Activated T-helper 1 cell treated with anti-CD3 and anti-CD28 coated beads, Interleukin-2, amount 50 U/mL, for 16 hours (primary cell): Measurements from ENCODE around the gene GATA6.

ENCODE experiments used
- DNase-seq, 2 donors: peaks; one replicate each; pipeline ENCODE4 v3.0.0-alpha.2; 2020; ENCODE audit warnings: low read depth in 1 of 2, low spot score in 1 of 2

Gene GATA6

GRCh38 chr18:22169011-22169888 is at the start of gene GATA6:
Gene GATA6 (plus strand): TSS chr18:22169589. CDS start chr18:22171145, 1,556 bp downstream.
- no peak for DNase-seq

GRCh38 chr18:22124970-22125369 is 44.4 kb upstream of the GATA6 start:
- DNase-seq = no peak

- no peak for DNase-seq
Measured at GRCh38 chr18:22128954-22129353, 40.4 kb upstream of the GATA6 start.

GRCh38 chr18:22129778-22130177 is 39.6 kb upstream of the GATA6 start:
- DNase-seq = no peak

- DNase-seq = no peak
Measured at GRCh38 chr18:22132258-22132657, 37.1 kb upstream of the GATA6 start.

GRCh38 chr18:22132763-22133162 is 36.6 kb upstream of the GATA6 start:
- no peak for DNase-seq

GRCh38 chr18:22136395-22136794 is 33.0 kb upstream of the GATA6 start:
- no peak for DNase-seq

- DNase-seq = no peak
Measured at GRCh38 chr18:22141211-22141610, 28.2 kb upstream of the GATA6 start.

- DNase-seq = no peak
Measured at GRCh38 chr18:22143347-22144340, 25.7 kb upstream of the GATA6 start.

GRCh38 chr18:22145160-22145559 is 24.2 kb upstream of the GATA6 start:
- no peak for DNase-seq

GRCh38 chr18:22149710-22150109 is 19.7 kb upstream of the GATA6 start:
- DNase-seq = no peak

GRCh38 chr18:22152093-22152492 is 17.3 kb upstream of the GATA6 start:
- DNase-seq = no peak

GRCh38 chr18:22153428-22153827 is 16.0 kb upstream of the GATA6 start:
- DNase-seq = no peak

- no peak for DNase-seq
Measured at GRCh38 chr18:22155584-22155983, 13.8 kb upstream of the GATA6 start.

- no peak for DNase-seq
Measured at GRCh38 chr18:22159014-22159413, 10.4 kb upstream of the GATA6 start.

GRCh38 chr18:22161090-22161489 is 8.3 kb upstream of the GATA6 start:
- DNase-seq = no peak

GRCh38 chr18:22163416-22164161 is 5.8 kb upstream of the GATA6 start:
- no peak for DNase-seq

- DNase-seq = no peak
Measured at GRCh38 chr18:22164337-22165048, 4.9 kb upstream of the GATA6 start.

- no peak for DNase-seq
Measured at GRCh38 chr18:22165049-22165602, 4.3 kb upstream of the GATA6 start.

- no peak for DNase-seq
Measured at GRCh38 chr18:22165603-22166068, 3.8 kb upstream of the GATA6 start.
